GM19351 (cell line): ENCODE data around the gene TIMP1.

Experiments
- ATAC-seq: cut with Tn5 transposase; IDR thresholded peaks from one replicate; pipeline ENCODE4 v1.9.1; 2021; ENCODE audit warnings: mild to moderate bottlenecking, moderate library complexity; ENCODE audit not compliant: unreplicated experiment

Gene TIMP1

GRCh38 chrX:47581731-47582647 is at the start of gene TIMP1:
Gene TIMP1 (plus strand): TSS chrX:47582436. CDS start chrX:47583416, 980 bp downstream.
- ATAC-seq, result peak; percentile 83

GRCh38 chrX:47539860-47540259 is 42.4 kb upstream of the TIMP1 start:
- ATAC-seq, result no peak

- ATAC-seq, result no peak
Observed at GRCh38 chrX:47540754-47541538, 41.3 kb upstream of the TIMP1 start.

- ATAC-seq, result no peak
Observed at GRCh38 chrX:47543496-47543895, 38.7 kb upstream of the TIMP1 start.

GRCh38 chrX:47556045-47556623 is 26.1 kb upstream of the TIMP1 start:
- ATAC-seq, result peak; percentile 66

- no peak for ATAC-seq
Observed at GRCh38 chrX:47558436-47558835, 23.8 kb upstream of the TIMP1 start.

- ATAC-seq, result no peak
Observed at GRCh38 chrX:47560179-47560933, 21.9 kb upstream of the TIMP1 start.

GRCh38 chrX:47560934-47561658 is 21.1 kb upstream of the TIMP1 start, which contains the start of gene ARAF:
Gene ARAF (plus strand): TSS chrX:47561205. CDS start chrX:47562968, 1,763 bp downstream.
- ATAC-seq, result peak; percentile 92

GRCh38 chrX:47561659-47562151 is 20.5 kb upstream of the TIMP1 start:
- ATAC-seq, result no peak

- no peak for ATAC-seq
Observed at GRCh38 chrX:47562615-47563243, 19.5 kb upstream of the TIMP1 start.

- no peak for ATAC-seq
Observed at GRCh38 chrX:47563801-47564315, 18.4 kb upstream of the TIMP1 start.

- ATAC-seq, result no peak
Observed at GRCh38 chrX:47564438-47565085, 17.7 kb upstream of the TIMP1 start.

- ATAC-seq, result no peak
Observed at GRCh38 chrX:47566841-47567240, 15.4 kb upstream of the TIMP1 start.

GRCh38 chrX:47568656-47569295 is 13.5 kb upstream of the TIMP1 start:
- no peak for ATAC-seq

- ATAC-seq, result no peak
Observed at GRCh38 chrX:47570794-47571193, 11.4 kb upstream of the TIMP1 start.

GRCh38 chrX:47571215-47571614 is 11.0 kb upstream of the TIMP1 start:
- ATAC-seq, result no peak

GRCh38 chrX:47571896-47572295 is 10.3 kb upstream of the TIMP1 start:
- no peak for ATAC-seq

GRCh38 chrX:47572773-47573340 is 9.4 kb upstream of the TIMP1 start:
- ATAC-seq, result no peak
